WTC11 (cell line): Measurements from ENCODE around the gene FAM89B.

Experiments used
- TF ChIP-seq, protein P1 (sequence below): fragments of 200-600 bp; IDR thresholded peaks from 2 replicates; pipeline ENCODE4 v1.8.0; 2022; ENCODE audit warnings: antibody characterized with exemption
- TF ChIP-seq, protein P2 (sequence below): sonication (generic); formaldehyde crosslinking; IDR thresholded peaks from 2 replicates; pipeline ENCODE4 v1.8.1; 2022; ENCODE audit warnings: low read depth, missing genetic modification reagents, borderline replicate concordance

DNA sequence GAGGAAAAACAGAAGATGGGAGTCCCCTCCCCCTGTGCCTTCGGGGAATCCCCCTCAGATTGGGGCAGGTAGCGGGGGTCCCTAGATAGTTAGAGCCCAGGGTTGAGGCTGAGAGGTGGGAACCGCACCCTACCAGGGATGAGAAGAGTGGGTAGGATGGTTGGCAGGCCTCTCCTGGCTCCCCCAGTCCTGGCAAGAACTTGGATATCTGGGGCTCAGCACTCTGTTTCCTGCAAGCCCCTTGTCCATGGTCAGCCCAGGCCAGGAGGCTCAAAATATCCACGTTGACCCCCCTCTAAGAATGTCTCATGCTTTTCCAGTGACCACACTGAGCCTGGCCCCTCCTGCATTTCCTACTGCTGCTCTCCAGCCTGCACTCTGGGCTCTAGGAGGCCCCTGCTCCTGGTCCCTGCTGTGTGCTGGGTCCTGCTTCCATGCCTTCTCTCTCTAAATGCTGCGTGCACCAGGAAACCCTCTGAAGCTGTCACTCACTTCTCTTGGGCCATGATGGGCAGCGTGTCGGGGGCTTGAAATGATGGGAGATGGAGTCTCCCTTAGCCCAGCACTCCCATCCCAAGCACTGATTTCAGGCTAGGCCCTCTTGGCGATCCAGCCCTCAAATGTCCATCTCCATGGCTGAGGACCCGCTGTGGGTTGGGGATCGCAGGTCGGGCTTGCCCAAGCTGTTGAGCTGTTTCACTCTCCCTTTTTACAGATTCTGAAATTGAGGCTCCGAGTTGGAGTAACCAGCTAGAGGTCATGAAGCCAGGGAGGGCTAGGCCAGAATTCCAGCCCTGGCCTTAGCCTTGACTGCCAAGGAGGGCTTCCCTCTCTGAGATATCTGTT is 39.6 kb downstream of the FAM89B start:
- TF ChIP-seq, protein P1, sequence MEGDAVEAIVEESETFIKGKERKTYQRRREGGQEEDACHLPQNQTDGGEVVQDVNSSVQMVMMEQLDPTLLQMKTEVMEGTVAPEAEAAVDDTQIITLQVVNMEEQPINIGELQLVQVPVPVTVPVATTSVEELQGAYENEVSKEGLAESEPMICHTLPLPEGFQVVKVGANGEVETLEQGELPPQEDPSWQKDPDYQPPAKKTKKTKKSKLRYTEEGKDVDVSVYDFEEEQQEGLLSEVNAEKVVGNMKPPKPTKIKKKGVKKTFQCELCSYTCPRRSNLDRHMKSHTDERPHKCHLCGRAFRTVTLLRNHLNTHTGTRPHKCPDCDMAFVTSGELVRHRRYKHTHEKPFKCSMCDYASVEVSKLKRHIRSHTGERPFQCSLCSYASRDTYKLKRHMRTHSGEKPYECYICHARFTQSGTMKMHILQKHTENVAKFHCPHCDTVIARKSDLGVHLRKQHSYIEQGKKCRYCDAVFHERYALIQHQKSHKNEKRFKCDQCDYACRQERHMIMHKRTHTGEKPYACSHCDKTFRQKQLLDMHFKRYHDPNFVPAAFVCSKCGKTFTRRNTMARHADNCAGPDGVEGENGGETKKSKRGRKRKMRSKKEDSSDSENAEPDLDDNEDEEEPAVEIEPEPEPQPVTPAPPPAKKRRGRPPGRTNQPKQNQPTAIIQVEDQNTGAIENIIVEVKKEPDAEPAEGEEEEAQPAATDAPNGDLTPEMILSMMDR = no peak
- TF ChIP-seq, protein P2, sequence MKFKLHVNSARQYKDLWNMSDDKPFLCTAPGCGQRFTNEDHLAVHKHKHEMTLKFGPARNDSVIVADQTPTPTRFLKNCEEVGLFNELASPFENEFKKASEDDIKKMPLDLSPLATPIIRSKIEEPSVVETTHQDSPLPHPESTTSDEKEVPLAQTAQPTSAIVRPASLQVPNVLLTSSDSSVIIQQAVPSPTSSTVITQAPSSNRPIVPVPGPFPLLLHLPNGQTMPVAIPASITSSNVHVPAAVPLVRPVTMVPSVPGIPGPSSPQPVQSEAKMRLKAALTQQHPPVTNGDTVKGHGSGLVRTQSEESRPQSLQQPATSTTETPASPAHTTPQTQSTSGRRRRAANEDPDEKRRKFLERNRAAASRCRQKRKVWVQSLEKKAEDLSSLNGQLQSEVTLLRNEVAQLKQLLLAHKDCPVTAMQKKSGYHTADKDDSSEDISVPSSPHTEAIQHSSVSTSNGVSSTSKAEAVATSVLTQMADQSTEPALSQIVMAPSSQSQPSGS = no peak
